Endothelial cell (in vitro differentiated cells): ENCODE measurements around the gene CYCS. TPM values are rescaled to one million over a fixed set of nuclear protein-coding genes. Genes with fewer than 3 reads are reported as not detected.
A peak's percentile ranks its signal among the peaks of the same experiment; 100 is the strongest.

Experiments
- DNase-seq: peaks from one replicate; pipeline ENCODE4 v3.0.0; 2021; ENCODE audit warnings: low spot score
- H3K27ac Mint-ChIP-seq: one replicate; pipeline ENCODE4 v1.8.0; 2021; ENCODE audit warnings: mixed read lengths, inconsistent platforms; ENCODE audit not compliant: unreplicated experiment
- H3K27me3 Mint-ChIP-seq: one replicate; pipeline ENCODE4 v1.8.0; 2021; ENCODE audit warnings: mild to moderate bottlenecking, moderate library complexity, mixed read lengths, inconsistent platforms; ENCODE audit not compliant: unreplicated experiment
- H3K36me3 Mint-ChIP-seq: one replicate; pipeline ENCODE4 v1.8.0; 2021; ENCODE audit warnings: mild to moderate bottlenecking, low read depth, mixed read lengths, inconsistent platforms; ENCODE audit not compliant: unreplicated experiment
- H3K4me1 Mint-ChIP-seq: one replicate; pipeline ENCODE4 v1.8.0; 2021; ENCODE audit warnings: mild to moderate bottlenecking, mixed read lengths, inconsistent platforms; ENCODE audit not compliant: unreplicated experiment
- H3K4me3 Mint-ChIP-seq: one replicate; pipeline ENCODE4 v1.8.0; 2021; ENCODE audit warnings: mild to moderate bottlenecking, mixed read lengths, inconsistent platforms; ENCODE audit not compliant: unreplicated experiment
- H3K9me3 Mint-ChIP-seq: one replicate; pipeline ENCODE4 v1.8.0; 2021; ENCODE audit warnings: mixed read lengths, inconsistent platforms; ENCODE audit not compliant: unreplicated experiment
- CTCF ChIP-seq: fragments of 200-600 bp; sonication (generic); IDR thresholded peaks from one replicate; pipeline ENCODE4 v1.5.0; 2021; ENCODE audit warnings: antibody characterized with exemption; ENCODE audit not compliant: unreplicated experiment
- total RNA-seq: library from RNA; stranded (reverse); fragmentation: NEBNext Ultra II Directional; extraction: Animal tissue kit (Norgen Biotek cat#: 25700); gene quantifications from one replicate; pipeline ENCODE4 v1.2.1, GENCODE V29; 2021; ENCODE audit not compliant: unreplicated experiment

The CYCS gene
- total RNA-seq, 1 donor from 2014 or later, result 54.9 TPM

- peaks cover 3% of the 10 kb centered on the region for H3K36me3 Mint-ChIP-seq
- H3K9me3 Mint-ChIP-seq, result no peaks in the 10 kb centered on the region
- no peak overlapping the region for H3K4me3 Mint-ChIP-seq
- H3K27me3 Mint-ChIP-seq, result no peaks in the 10 kb centered on the region
- H3K27ac Mint-ChIP-seq, result no peak overlapping the region
- no peak for TF ChIP-seq CTCF
- peaks cover 3% of the 10 kb centered on the region for H3K4me1 Mint-ChIP-seq
- no peak for DNase-seq
Observed at GRCh38 chr7:25109276-25109675, 15.8 kb downstream of the CYCS start.

GRCh38 chr7:25105911-25106310 lies 19.1 kb downstream of the CYCS start:
- no peak overlapping the region for H3K27ac Mint-ChIP-seq
- H3K9me3 Mint-ChIP-seq, result no peaks in the 10 kb centered on the region
- TF ChIP-seq CTCF, result no peak
- H3K4me1 Mint-ChIP-seq, result peaks cover 3% of the 10 kb centered on the region
- H3K27me3 Mint-ChIP-seq, result no peaks in the 10 kb centered on the region
- H3K36me3 Mint-ChIP-seq, result no peaks in the 10 kb centered on the region
- H3K4me3 Mint-ChIP-seq, result no peak overlapping the region
- no peak for DNase-seq

- no peaks in the 10 kb centered on the region for H3K4me1 Mint-ChIP-seq
- no peak for TF ChIP-seq CTCF
- no peaks in the 10 kb centered on the region for H3K27me3 Mint-ChIP-seq
- H3K4me3 Mint-ChIP-seq, result no peak overlapping the region
- no peak overlapping the region for H3K27ac Mint-ChIP-seq
- no peak for DNase-seq
- H3K36me3 Mint-ChIP-seq, result no peaks in the 10 kb centered on the region
- H3K9me3 Mint-ChIP-seq, result no peaks in the 10 kb centered on the region
Observed at GRCh38 chr7:25103773-25104172, 21.3 kb downstream of the CYCS start.

- Mint-ChIP-seq H3K9me3 (no peaks in the 10 kb centered on the region), H3K4me1 (no peaks in the 10 kb centered on the region), H3K36me3 (no peaks in the 10 kb centered on the region), H3K27me3 (no peaks in the 10 kb centered on the region), H3K4me3 (no peak overlapping the region), H3K27ac (no peak overlapping the region)
- no peak for DNase-seq
- TF ChIP-seq CTCF, result no peak
Observed at GRCh38 chr7:25101817-25102216, 23.2 kb downstream of the CYCS start.

- Mint-ChIP-seq H3K27me3 (no peaks in the 10 kb centered on the region), H3K27ac (no peak overlapping the region), H3K4me3 (no peak overlapping the region)
Observed at GRCh38 chr7:25098096-25099046, 26.7 kb downstream of the CYCS start.

More at GRCh38 chr7:25098096-25099046, 26.7 kb downstream of the CYCS start:
- peak; percentile 83 for TF ChIP-seq CTCF
- DNase-seq, result peak; percentile 52
- H3K4me1 Mint-ChIP-seq, result no peaks in the 10 kb centered on the region
- H3K36me3 Mint-ChIP-seq, result no peaks in the 10 kb centered on the region
- no peaks in the 10 kb centered on the region for H3K9me3 Mint-ChIP-seq
